Measurements from ENCODE around the gene NOCT.

GRCh38 chr4:139015948-139016471 lies 429 bp downstream of the NOCT start:
- no peak for TF ChIP-seq POLR2AphosphoS5 (IDR thresholded peaks at IDR 0.05)
- TF ChIP-seq CTCF (IDR thresholded peaks at IDR 0.05) = no peak
- no peak for TF ChIP-seq POLR2A (IDR thresholded peaks at IDR 0.05)
- no peak for TF ChIP-seq EP300 (IDR thresholded peaks at IDR 0.05)
